IMR-90 (cell line): ENCODE measurements around the gene DAPK1. TPM values are rescaled to one million over a fixed set of nuclear protein-coding genes. Genes with fewer than 3 reads are reported as not detected.

Experiments used
- ATAC-seq: fragments of 200-7000 bp; cut with Tn5 transposase; 2 replicates; pipeline ENCODE4 v1.9.1; 2020; ENCODE audit warnings: low read depth, mild to moderate bottlenecking, moderate library complexity
- BruUV-seq: library from RNA; stranded (reverse); fragments of 400-500 nt; replicated peaks from 2 replicates; lab custom pipeline; 2021; lab: Mats Ljungman, UMichigan
- CTCF ChIA-PET: fragments of 300-600 bp; formaldehyde crosslinking; extraction: SDS; loops from one replicate; lab custom pipeline; 2021; ENCODE audit warnings: antibody characterized with exemption; lab: Yijun Ruan, JAX
- POLR2A ChIA-PET: fragments of 300-600 bp; sonication (Branson Sonifier 250); formaldehyde crosslinking; loops from one replicate; lab custom pipeline; 2022; ENCODE audit warnings: antibody characterized with exemption; ENCODE audit not compliant: unreplicated experiment; lab: Charles Lee
- DNase-seq: peaks from one replicate; pipeline ENCODE4 v3.0.0; 2013
- H2AFZ ChIP-seq: replicated peaks from 2 replicates; pipeline ENCODE3; 2013; ENCODE audit warnings: low read length, mild to moderate bottlenecking; ENCODE audit not compliant: poor library complexity
- H2AK5ac ChIP-seq: 2 replicates; pipeline ENCODE4 v1.6.1; 2013; ENCODE audit warnings: low read depth, low read length, inconsistent platforms
- H2AK9ac ChIP-seq: replicated peaks from 2 replicates; pipeline ENCODE3; 2013; ENCODE audit warnings: mild to moderate bottlenecking, low read depth, low read length, moderate library complexity; ENCODE audit not compliant: poor library complexity
- H2BK120ac ChIP-seq: 2 replicates; pipeline ENCODE4 v1.6.1; 2013; ENCODE audit warnings: low read depth, low read length, inconsistent platforms
- H2BK15ac ChIP-seq: 3 replicates; pipeline ENCODE4 v1.6.1; 2013; ENCODE audit warnings: low read depth, low read length, inconsistent platforms
- H2BK20ac ChIP-seq: 2 replicates; pipeline ENCODE4 v1.6.1; 2013; ENCODE audit warnings: low read depth, mild to moderate bottlenecking, inconsistent platforms, low read length, moderate library complexity
- H2BK5ac ChIP-seq: 2 replicates; pipeline ENCODE4 v1.6.1; 2013; ENCODE audit warnings: mild to moderate bottlenecking, low read depth, low read length, inconsistent platforms; ENCODE audit not compliant: poor library complexity, severe bottlenecking
- H3K14ac ChIP-seq: replicated peaks from 2 replicates; pipeline ENCODE4 v1.6.1; 2013; ENCODE audit warnings: low read depth, low read length, inconsistent platforms
- H3K18ac ChIP-seq: 2 replicates; pipeline ENCODE4 v1.6.1; 2013; ENCODE audit warnings: low read depth, low read length, control low read depth
- H3K23ac ChIP-seq: 2 replicates; pipeline ENCODE4 v1.6.1; 2013; ENCODE audit warnings: low read depth, low read length, inconsistent platforms
- H3K27ac ChIP-seq: 2 replicates; pipeline ENCODE4 v1.5.1; 2013; ENCODE audit warnings: mild to moderate bottlenecking, control low read depth, low read length; ENCODE audit not compliant: insufficient read depth
- H3K27me3 ChIP-seq: 2 replicates; pipeline ENCODE4 v1.6.1; 2013; ENCODE audit warnings: low read length; ENCODE audit not compliant: control insufficient read depth, insufficient read depth
- H3K36me3 ChIP-seq: 2 replicates; pipeline ENCODE4 v1.6.1; 2013; ENCODE audit warnings: low read length, mixed read lengths; ENCODE audit not compliant: control insufficient read depth, insufficient read depth
- H3K4ac ChIP-seq: 2 replicates; pipeline ENCODE4 v1.6.1; 2013; ENCODE audit warnings: low read depth, low read length, inconsistent platforms
- H3K4me1 ChIP-seq: 2 replicates; pipeline ENCODE4 v1.6.1; 2013; ENCODE audit warnings: low read length, mixed read lengths; ENCODE audit not compliant: control insufficient read depth, insufficient read depth
- H3K4me2 ChIP-seq: 2 replicates; pipeline ENCODE4 v1.6.1; 2013; ENCODE audit warnings: low read depth, mild to moderate bottlenecking, control low read depth, low read length, moderate library complexity
- H3K4me3 ChIP-seq: 2 replicates; pipeline ENCODE4 v1.5.1; 2013; ENCODE audit warnings: low read depth, mild to moderate bottlenecking, control low read depth, low read length, moderate library complexity; ENCODE audit not compliant: insufficient read depth
- H3K56ac ChIP-seq: 2 replicates; pipeline ENCODE4 v1.6.1; 2013; ENCODE audit warnings: low read length, inconsistent platforms; ENCODE audit not compliant: insufficient read depth; ENCODE audit errors: extremely low read depth
- H3K79me1 ChIP-seq, 2 experiments: 2 replicates each; pipeline ENCODE4 v1.6.1; 2013; ENCODE audit warnings: low read length in 2 of 2, inconsistent platforms in 1 of 2, low read depth in 1 of 2
- H3K9ac ChIP-seq: 2 replicates; pipeline ENCODE4 v1.6.1; 2013; ENCODE audit warnings: low read depth, low read length, control low read depth
- H3K9me1 ChIP-seq: 2 replicates; pipeline ENCODE4 v1.6.1; 2013; ENCODE audit warnings: low read length, inconsistent platforms; ENCODE audit not compliant: insufficient read depth
- H3K9me3 ChIP-seq: 2 replicates; pipeline ENCODE4 v1.6.1; 2013; ENCODE audit warnings: low read length; ENCODE audit not compliant: control insufficient read depth, insufficient read depth
- H4K20me1 ChIP-seq: 2 replicates; pipeline ENCODE4 v1.6.1; 2013; ENCODE audit warnings: low read length, inconsistent platforms; ENCODE audit not compliant: insufficient read depth
- H4K5ac ChIP-seq: 2 replicates; pipeline ENCODE4 v1.6.1; 2013; ENCODE audit warnings: mild to moderate bottlenecking, low read depth, low read length, control low read depth
- H4K8ac ChIP-seq, 2 experiments: 2 replicates each; pipeline ENCODE4 v1.6.1; 2013; ENCODE audit warnings: low read depth in 2 of 2, low read length in 2 of 2, control low read depth in 1 of 2, inconsistent platforms in 1 of 2
- H4K91ac ChIP-seq: 2 replicates; pipeline ENCODE4 v1.6.1; 2013; ENCODE audit warnings: low read depth, low read length, inconsistent platforms; ENCODE audit not compliant: insufficient read depth
- CEBPB ChIP-seq: IDR thresholded peaks from 2 replicates; pipeline ENCODE4 v1.6.1; 2012; ENCODE audit warnings: low read depth, low read length, improper control_type of control experiment
- CHD1 ChIP-seq: IDR thresholded peaks from 2 replicates; pipeline ENCODE4 v1.6.1; 2012; ENCODE audit warnings: low read depth, low read length, improper control_type of control experiment
- FOS ChIP-seq: fragments of 150-350 bp; IDR thresholded peaks from 2 replicates; pipeline ENCODE4 v1.6.1; 2016; ENCODE audit warnings: low read depth, low read length
- MAZ ChIP-seq: IDR thresholded peaks from 2 replicates; pipeline ENCODE4 v1.6.1; 2012; ENCODE audit warnings: low read depth, mild to moderate bottlenecking, low read length, improper control_type of control experiment, moderate library complexity, borderline replicate concordance
- RAD21 ChIP-seq: IDR thresholded peaks from 2 replicates; pipeline ENCODE4 v1.6.1; 2012; ENCODE audit warnings: low read length, improper control_type of control experiment
- RCOR1 ChIP-seq: IDR thresholded peaks from 2 replicates; pipeline ENCODE4 v1.6.1; 2012; ENCODE audit warnings: mild to moderate bottlenecking, low read length, improper control_type of control experiment; ENCODE audit not compliant: insufficient replicate concordance
- SMC3 ChIP-seq: fragments of 150-350 bp; IDR thresholded peaks from 2 replicates; pipeline ENCODE4 v1.6.1; 2016; ENCODE audit warnings: low read depth, mild to moderate bottlenecking, antibody characterized with exemption, low read length, moderate library complexity
- WGBS, 2 experiments: methylation state at CpG; one replicate each; pipeline versions ENCODE4 v1.1.5 to v1.1.7; 2013; ENCODE audit warnings: missing lambda C conversion rate in 2 of 2; ENCODE audit not compliant: insufficient read length in 1 of 2; ENCODE audit errors: extremely low coverage in 2 of 2; 5-methylcytosine and 5-hydroxymethylcytosine counted together
- dilution Hi-C: fragments of 300-500 bp; cut with HindIII; formaldehyde crosslinking; loops from one replicate; pipeline ENCODE4 v1.14.3; 2018; ENCODE audit warnings: low sequenced_read_pairs; ENCODE audit not compliant: unreplicated experiment
- in situ Hi-C: fragments of 300-500 bp; cut with MboI; formaldehyde crosslinking; loops from 3 replicates; pipeline ENCODE4 v1.14.3; 2019; ENCODE audit warnings: low sequenced_read_pairs, inconsistent platforms, mixed read lengths
- intact Hi-C: fragments of 100-400 bp; cut with micrococcal nuclease; formaldehyde crosslinking; loops from 2 replicates; pipeline ENCODE4 v1.10.0; 2022
- polyA plus RNA-seq, 3 experiments: library from polyadenylated mRNA; depleted of rRNA; stranded (reverse); fragments of >200 nt; gene quantifications; 2 replicates each; pipeline ENCODE4 v1.2.3, GENCODE V29; 2012; ENCODE audit warnings: low replicate concordance in 1 of 3
- total RNA-seq: library from RNA; depleted of rRNA; stranded (reverse); fragments of >200 nt; gene quantifications from 2 replicates; pipeline ENCODE4 v1.2.3, GENCODE V29; 2012

DAPK1 gene
- total and polyA plus RNA-seq, 2 of the 4 experiments (the other 2 are of a cell fraction): under 0.01 to 0.03 TPM

DNA sequence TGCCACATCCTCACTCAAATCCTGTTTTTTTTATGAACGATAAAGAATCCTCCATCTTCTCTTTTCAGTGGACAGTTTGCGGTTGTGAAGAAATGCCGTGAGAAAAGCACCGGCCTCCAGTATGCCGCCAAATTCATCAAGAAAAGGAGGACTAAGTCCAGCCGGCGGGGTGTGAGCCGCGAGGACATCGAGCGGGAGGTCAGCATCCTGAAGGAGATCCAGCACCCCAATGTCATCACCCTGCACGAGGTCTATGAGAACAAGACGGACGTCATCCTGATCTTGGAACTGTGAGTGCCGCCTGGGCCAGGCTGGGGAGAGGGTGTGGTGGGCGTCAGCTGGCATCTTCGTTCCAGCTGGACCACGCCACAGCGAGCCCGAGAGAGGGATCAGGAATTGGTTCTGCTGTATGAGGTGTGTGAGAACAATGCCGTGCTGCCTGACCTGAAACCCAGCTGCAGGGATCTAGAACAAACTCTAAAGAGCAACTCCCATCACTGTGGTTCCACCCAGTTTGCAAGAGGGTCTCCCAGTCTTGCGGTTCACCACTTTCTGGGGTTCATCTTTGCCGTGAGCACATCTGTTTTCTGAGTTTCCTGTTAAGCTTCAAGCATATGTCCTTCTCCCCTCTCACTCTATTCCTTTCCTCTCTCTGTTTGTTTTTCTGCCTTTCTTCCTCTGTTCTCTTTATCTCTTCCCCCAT is 107.4 kb downstream of the DAPK1 start:
- no peak overlapping the region for H3K9ac ChIP-seq
- H3K27me3 ChIP-seq: peaks cover 4% of the 10 kb centered on the region; the same call in 1 of the 2 replicates
- 82% methylated on average over 10 of the region's 23 CpGs; no CpG with 5 or more reads in 1 of the 2 experiments for WGBS, 2 experiments
- intact Hi-C loops (loop anchor here (5.0 kb wide), 1 partner anchor 268 kb away; no protein-coding TSS in a partner anchor), in situ Hi-C loops (no loop called here), dilution Hi-C loops (no loop called here)
- H3K4me1 ChIP-seq: peaks cover 16% of the 10 kb centered on the region
- no peak for ATAC-seq
- H2AFZ ChIP-seq: no peak overlapping the region
- no peak overlapping the region for H2BK20ac ChIP-seq
- H3K4me3 ChIP-seq: no peak overlapping the region
- no peak overlapping the region for H2BK15ac ChIP-seq
- POLR2A ChIA-PET: no interaction called here
- no TSS peak for BruUV-seq
- no peaks in the 10 kb centered on the region for H4K20me1 ChIP-seq
- no peak overlapping the region for H4K8ac ChIP-seq
- no peak overlapping the region for H3K4ac ChIP-seq
- no peaks in the 10 kb centered on the region for H3K79me1 ChIP-seq
- no peak overlapping the region for H2AK9ac ChIP-seq
- no peak overlapping the region for H4K91ac ChIP-seq
- peak overlapping the region; percentile 18; the same call in 1 of the 2 replicates for H3K18ac ChIP-seq
- no peak overlapping the region for H3K56ac ChIP-seq
- no peak overlapping the region for H3K14ac ChIP-seq
- DNase-seq: no peak
- no peak overlapping the region for H3K4me2 ChIP-seq
- no peak overlapping the region for H2AK5ac ChIP-seq
- H3K36me3 ChIP-seq: no peaks in the 10 kb centered on the region
- H4K5ac ChIP-seq: no peak overlapping the region
- no peak overlapping the region for H2BK5ac ChIP-seq
- no peak overlapping the region for H3K27ac ChIP-seq
- H3K9me1 ChIP-seq: no peaks in the 10 kb centered on the region
- CTCF ChIA-PET: no interaction called here
- H3K23ac ChIP-seq: no peak overlapping the region
- no peaks in the 10 kb centered on the region for H3K9me3 ChIP-seq
- TF ChIP-seq CHD1: no peak
- TF ChIP-seq RAD21: no peak
- TF ChIP-seq FOS: no peak
- no peak for TF ChIP-seq RCOR1
- TF ChIP-seq MAZ: no peak
- TF ChIP-seq CEBPB: no peak
- TF ChIP-seq SMC3: no peak
- H2BK120ac ChIP-seq: no peak overlapping the region
